ENCODE data around the gene KPNA4.

Gene KPNA4

DNA sequence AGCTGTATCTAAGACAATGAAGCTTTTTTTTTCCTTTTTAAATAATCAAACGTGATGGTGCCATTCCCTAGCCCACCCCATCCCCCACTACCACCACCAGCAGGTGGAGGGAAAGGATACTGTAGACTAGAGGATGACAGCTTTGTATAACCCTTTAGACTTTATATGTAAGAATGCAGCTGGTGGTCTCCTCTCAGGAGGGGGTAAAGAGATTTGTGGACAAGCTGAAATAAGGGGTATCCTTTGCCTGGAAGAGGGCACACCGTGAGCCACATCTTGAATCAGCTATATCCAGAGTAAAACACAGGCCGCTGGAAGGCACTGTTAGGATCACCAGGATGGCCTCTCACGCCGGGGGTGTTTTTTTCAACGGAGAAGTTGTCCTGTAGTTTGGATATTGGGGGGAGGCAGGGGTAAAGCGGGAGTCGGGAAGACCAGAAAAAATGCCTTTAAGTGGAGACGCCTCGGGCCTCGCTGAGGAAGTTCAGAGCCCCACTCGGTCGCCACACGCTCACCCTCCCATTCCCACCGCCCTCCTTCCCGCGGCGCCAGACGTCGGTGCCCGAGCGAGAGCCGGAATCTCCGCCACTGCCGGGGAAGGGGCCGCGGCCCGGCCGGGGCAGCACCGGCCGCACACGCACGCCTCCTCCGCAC, 986 bp downstream of the KPNA4 start:
- H3K4me3 ChIP-seq (ENCODE audit: control insufficient read depth, low read depth, low read length): peak overlapping the region; percentile 82
- DNase-seq (ENCODE audit: low read depth): no peak
- TF ChIP-seq, protein P1, sequence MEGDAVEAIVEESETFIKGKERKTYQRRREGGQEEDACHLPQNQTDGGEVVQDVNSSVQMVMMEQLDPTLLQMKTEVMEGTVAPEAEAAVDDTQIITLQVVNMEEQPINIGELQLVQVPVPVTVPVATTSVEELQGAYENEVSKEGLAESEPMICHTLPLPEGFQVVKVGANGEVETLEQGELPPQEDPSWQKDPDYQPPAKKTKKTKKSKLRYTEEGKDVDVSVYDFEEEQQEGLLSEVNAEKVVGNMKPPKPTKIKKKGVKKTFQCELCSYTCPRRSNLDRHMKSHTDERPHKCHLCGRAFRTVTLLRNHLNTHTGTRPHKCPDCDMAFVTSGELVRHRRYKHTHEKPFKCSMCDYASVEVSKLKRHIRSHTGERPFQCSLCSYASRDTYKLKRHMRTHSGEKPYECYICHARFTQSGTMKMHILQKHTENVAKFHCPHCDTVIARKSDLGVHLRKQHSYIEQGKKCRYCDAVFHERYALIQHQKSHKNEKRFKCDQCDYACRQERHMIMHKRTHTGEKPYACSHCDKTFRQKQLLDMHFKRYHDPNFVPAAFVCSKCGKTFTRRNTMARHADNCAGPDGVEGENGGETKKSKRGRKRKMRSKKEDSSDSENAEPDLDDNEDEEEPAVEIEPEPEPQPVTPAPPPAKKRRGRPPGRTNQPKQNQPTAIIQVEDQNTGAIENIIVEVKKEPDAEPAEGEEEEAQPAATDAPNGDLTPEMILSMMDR (conservative IDR thresholded peaks at IDR 0.05; ENCODE audit: control insufficient read depth, insufficient read depth, low read depth, low read length): no peak

DNA sequence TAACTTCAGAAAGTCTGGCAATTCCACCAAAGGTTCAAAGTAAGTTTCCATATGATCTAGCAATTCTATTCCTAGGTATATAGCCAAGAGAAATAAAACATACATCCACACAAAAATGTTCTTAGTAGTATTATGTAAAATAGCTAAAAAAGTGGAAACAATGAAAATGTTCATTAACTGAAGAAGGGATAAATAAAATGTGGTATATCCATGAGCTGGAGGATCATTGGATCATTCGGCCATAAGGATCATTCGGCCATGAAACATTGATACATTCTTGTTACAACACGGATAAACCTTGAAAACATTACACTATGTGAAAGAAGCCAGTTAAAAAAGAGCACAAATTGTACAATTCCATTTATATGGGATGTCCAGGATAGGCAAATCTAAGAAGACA, 2.4 kb downstream of the KPNA4 start:
- TF ChIP-seq, protein P1 (conservative IDR thresholded peaks at IDR 0.05; ENCODE audit: control insufficient read depth, insufficient read depth, low read depth, low read length): no peak
- no peak for DNase-seq (ENCODE audit: low read depth)
- peak overlapping the region; percentile 82 for H3K4me3 ChIP-seq (ENCODE audit: control insufficient read depth, low read depth, low read length)

DNA sequence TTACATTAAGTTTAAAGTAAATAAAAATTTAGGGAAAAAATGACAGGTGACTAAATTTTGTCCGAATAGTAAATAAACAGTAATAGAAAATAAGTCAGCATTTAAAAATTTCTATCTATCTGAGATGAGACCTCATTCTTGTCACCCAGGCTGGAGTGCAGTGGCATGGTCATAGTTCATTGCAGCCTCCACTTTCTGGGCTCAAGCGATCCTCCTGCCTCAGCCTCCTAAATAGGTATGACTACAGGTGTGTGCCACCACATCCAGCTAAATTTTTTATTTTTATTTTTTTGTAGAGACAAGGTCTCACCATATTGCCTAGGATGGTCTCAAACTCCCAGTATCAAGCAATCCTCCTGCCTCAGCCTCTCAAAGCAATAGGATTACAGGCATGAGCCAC, 7.8 kb downstream of the KPNA4 start:
- no peak overlapping the region for H3K4me3 ChIP-seq (ENCODE audit: control insufficient read depth, low read depth, low read length)
- DNase-seq (ENCODE audit: low read depth): no peak
- TF ChIP-seq, protein P1 (conservative IDR thresholded peaks at IDR 0.05; ENCODE audit: control insufficient read depth, insufficient read depth, low read depth, low read length): no peak

DNA sequence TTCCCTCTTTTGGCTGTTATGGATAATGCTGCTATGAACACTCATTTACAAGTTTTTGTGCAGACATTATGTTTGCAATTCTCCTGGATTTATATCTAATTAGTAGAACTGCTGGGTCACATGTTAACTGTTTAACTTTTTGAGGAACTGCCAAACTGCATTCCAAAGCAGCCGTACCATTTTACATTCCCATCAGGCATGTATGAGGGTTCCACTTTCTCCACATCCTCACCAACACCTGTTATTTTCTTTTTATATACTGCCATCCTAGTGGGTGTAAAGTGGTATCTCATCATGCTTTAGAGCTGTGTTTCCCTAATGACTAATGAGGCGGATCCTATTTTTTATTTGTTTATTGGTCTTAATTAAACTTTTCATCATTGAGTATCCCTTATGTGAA, 9.2 kb downstream of the KPNA4 start:
- DNase-seq (ENCODE audit: low read depth): no peak
- H3K4me3 ChIP-seq (ENCODE audit: control insufficient read depth, low read depth, low read length): no peak overlapping the region
- TF ChIP-seq, protein P1 (conservative IDR thresholded peaks at IDR 0.05; ENCODE audit: control insufficient read depth, insufficient read depth, low read depth, low read length): no peak

DNA sequence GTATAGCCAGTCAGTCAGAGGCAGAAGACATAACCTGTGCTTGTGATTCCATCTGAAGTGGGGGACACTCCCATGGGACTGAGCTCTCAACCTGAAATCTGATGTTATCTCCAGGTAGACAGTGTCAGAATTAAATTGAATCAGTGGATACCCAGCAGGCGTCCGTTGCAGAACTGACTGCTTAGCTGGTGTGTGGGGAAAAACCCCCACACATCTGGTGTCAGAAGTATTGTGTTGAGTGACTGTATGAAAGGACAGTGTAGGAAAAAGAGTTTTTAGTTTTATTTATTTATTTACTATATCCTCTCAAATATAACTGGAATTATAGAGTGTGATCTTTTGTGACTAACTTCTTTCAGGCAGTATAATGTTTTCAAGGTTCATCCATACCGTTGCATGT, 10.4 kb downstream of the KPNA4 start:
- TF ChIP-seq, protein P1 (conservative IDR thresholded peaks at IDR 0.05; ENCODE audit: control insufficient read depth, insufficient read depth, low read depth, low read length): no peak

DNA sequence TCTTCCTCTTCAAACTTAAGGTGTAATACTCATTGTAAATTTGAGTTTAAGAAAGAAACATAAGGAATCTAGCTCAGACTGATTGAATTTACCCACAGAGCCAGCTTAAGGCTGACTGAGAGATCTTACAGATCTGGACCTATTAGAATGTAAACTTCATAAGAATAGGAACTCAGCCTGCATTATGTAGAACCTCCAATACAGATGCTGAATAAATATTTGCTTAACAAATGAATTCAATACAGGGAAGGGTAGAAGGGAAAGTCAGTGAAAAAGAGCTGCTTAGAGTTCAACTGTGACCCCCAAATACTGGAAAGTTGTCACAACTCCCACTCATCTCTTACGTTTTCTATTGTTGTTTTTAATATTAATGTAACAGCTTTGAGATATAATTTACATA, 11.5 kb downstream of the KPNA4 start:
- H3K4me3 ChIP-seq (ENCODE audit: control insufficient read depth, low read depth, low read length): no peak overlapping the region
- DNase-seq (ENCODE audit: low read depth): no peak
- TF ChIP-seq, protein P1 (conservative IDR thresholded peaks at IDR 0.05; ENCODE audit: control insufficient read depth, insufficient read depth, low read depth, low read length): no peak

More for the DNA sequence above, 10.4 kb downstream of the KPNA4 start:
- no peak overlapping the region for H3K4me3 ChIP-seq (ENCODE audit: control insufficient read depth, low read depth, low read length)
- no peak for DNase-seq (ENCODE audit: low read depth)

DNA sequence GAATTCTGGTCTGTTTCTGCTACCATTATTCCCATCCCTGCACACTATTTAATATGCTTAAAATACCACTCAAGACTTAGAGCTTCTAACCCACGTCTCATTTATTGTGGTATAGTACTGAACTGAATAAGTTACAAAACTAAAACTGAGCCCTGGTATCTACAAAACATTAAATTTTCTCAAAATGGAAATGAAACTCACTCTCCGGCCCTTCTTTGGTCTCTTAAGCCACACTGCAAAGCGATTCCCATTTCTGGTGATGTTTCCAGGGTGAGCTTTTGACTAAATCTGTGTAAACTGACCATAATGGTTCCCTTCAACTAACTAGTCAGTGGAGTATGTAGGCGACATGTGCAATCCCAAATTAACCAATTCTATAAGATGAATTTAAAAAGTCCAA, 18.6 kb downstream of the KPNA4 start:
- no peak overlapping the region for H3K4me3 ChIP-seq (ENCODE audit: control insufficient read depth, low read depth, low read length)
- no peak for DNase-seq (ENCODE audit: low read depth)
- TF ChIP-seq, protein P1 (conservative IDR thresholded peaks at IDR 0.05; ENCODE audit: control insufficient read depth, insufficient read depth, low read depth, low read length): no peak
